Mesenchymal stem cell (in vitro differentiated cells and primary cell): ENCODE results near the gene RNF128.
"Not testable (repeated sequence)": the region's sequence is repeated elsewhere in the genome, so short reads cannot be mapped to it uniquely, and the experiment has no call there.

Experiments used
- DNase-seq: peaks from one replicate; pipeline ENCODE4 v3.0.0-alpha.2; 2013
- H2AFZ ChIP-seq: one replicate; pipeline ENCODE4 v1.6.1; 2013; ENCODE audit warnings: low read depth, mild to moderate bottlenecking, control low read depth, inconsistent platforms, low read length, moderate library complexity
- H2AK5ac ChIP-seq: 2 replicates; pipeline ENCODE4 v1.6.1; 2013; ENCODE audit warnings: low read length, moderate library complexity, mild to moderate bottlenecking, inconsistent platforms; ENCODE audit not compliant: severe bottlenecking
- H2BK120ac ChIP-seq: one replicate; pipeline ENCODE4 v1.6.1; 2013; ENCODE audit warnings: low read depth, mild to moderate bottlenecking, inconsistent platforms, low read length, moderate library complexity
- H2BK12ac ChIP-seq, 2 experiments: one replicate each; pipeline ENCODE4 v1.6.1; 2013; ENCODE audit warnings: inconsistent platforms in 2 of 2, low read length in 2 of 2, mild to moderate bottlenecking in 2 of 2, moderate library complexity in 2 of 2, control low read depth in 1 of 2
- H2BK15ac ChIP-seq: one replicate; pipeline ENCODE4 v1.6.1; 2013; ENCODE audit warnings: mild to moderate bottlenecking, low read depth, inconsistent platforms; ENCODE audit not compliant: poor library complexity, severe bottlenecking
- H2BK5ac ChIP-seq: 2 replicates; pipeline ENCODE4 v1.6.1; 2013; ENCODE audit warnings: low read depth, mild to moderate bottlenecking, low read length, control low read depth, inconsistent platforms; ENCODE audit not compliant: poor library complexity, severe bottlenecking
- H3K14ac ChIP-seq, 2 experiments: one replicate each; pipeline ENCODE4 v1.6.1; 2013; ENCODE audit warnings: inconsistent platforms in 2 of 2, low read length in 2 of 2, control low read depth in 1 of 2, mild to moderate bottlenecking in 1 of 2, moderate library complexity in 1 of 2
- H3K18ac ChIP-seq, 2 experiments: one replicate each; pipeline ENCODE4 v1.6.1; 2013; ENCODE audit warnings: inconsistent platforms in 2 of 2, low read length in 2 of 2, control low read depth in 1 of 2, low read depth in 1 of 2, mild to moderate bottlenecking in 1 of 2
- H3K23ac ChIP-seq, 2 experiments: one replicate each; pipeline ENCODE4 v1.6.1; 2013; ENCODE audit warnings: inconsistent platforms in 2 of 2, low read length in 2 of 2, mild to moderate bottlenecking in 2 of 2, moderate library complexity in 2 of 2, control low read depth in 1 of 2
- H3K27ac ChIP-seq: 2 replicates; pipeline ENCODE4 v1.5.1; 2013; ENCODE audit warnings: mild to moderate bottlenecking, moderate library complexity, low read length, control low read depth, inconsistent platforms; ENCODE audit not compliant: poor library complexity, severe bottlenecking
- H3K27me3 ChIP-seq, 2 experiments: 2 replicates each; pipeline versions ENCODE4 v1.6.1 to v1.7.0; 2013; ENCODE audit warnings: low read length in 2 of 2, mild to moderate bottlenecking in 2 of 2, moderate library complexity in 2 of 2, control low read depth in 1 of 2, inconsistent platforms in 1 of 2; ENCODE audit not compliant: control insufficient read depth in 1 of 2, insufficient read depth in 1 of 2
- H3K36me3 ChIP-seq, 2 experiments: 2 replicates each; pipeline versions ENCODE4 v1.6.1 to v1.7.0; 2013; ENCODE audit warnings: low read length in 2 of 2, control low read depth in 1 of 2, inconsistent platforms in 1 of 2, low read depth in 1 of 2, mild to moderate bottlenecking in 1 of 2; ENCODE audit not compliant: insufficient read depth in 2 of 2, control insufficient read depth in 1 of 2
- H3K4ac ChIP-seq, 2 experiments: one replicate each; pipeline ENCODE4 v1.6.1; 2013; ENCODE audit warnings: inconsistent platforms in 2 of 2, low read length in 2 of 2, mild to moderate bottlenecking in 2 of 2, moderate library complexity in 2 of 2, control low read depth in 1 of 2, low read depth in 1 of 2
- H3K4me1 ChIP-seq: 2 replicates; pipeline ENCODE4 v1.6.1; 2013; ENCODE audit warnings: low read depth, low read length, control low read depth; ENCODE audit not compliant: control insufficient read depth, insufficient read depth
- H3K4me2 ChIP-seq: 2 replicates; pipeline ENCODE4 v1.6.1; 2013; ENCODE audit warnings: low read length, mild to moderate bottlenecking, inconsistent platforms; ENCODE audit not compliant: poor library complexity, severe bottlenecking
- H3K4me3 ChIP-seq, 2 experiments: 2 replicates each; pipeline versions ENCODE4 v1.5.1 to v1.7.0; 2013; ENCODE audit warnings: low read length in 2 of 2, mild to moderate bottlenecking in 2 of 2, control low read depth in 1 of 2, low read depth in 1 of 2; ENCODE audit not compliant: insufficient read depth in 1 of 2
- H3K79me1 ChIP-seq: replicated peaks from 2 replicates; pipeline ENCODE4 v1.6.1; 2013; ENCODE audit warnings: mild to moderate bottlenecking, control low read depth, low read length, inconsistent platforms; ENCODE audit not compliant: poor library complexity, severe bottlenecking
- H3K9ac ChIP-seq: 2 replicates; pipeline ENCODE4 v1.7.0; 2013; ENCODE audit warnings: mild to moderate bottlenecking, low read length, moderate library complexity
- H3K9me3 ChIP-seq: 2 replicates; pipeline ENCODE4 v1.7.0; 2013; ENCODE audit warnings: mild to moderate bottlenecking, low read length; ENCODE audit not compliant: control insufficient read depth
- H4K8ac ChIP-seq: one replicate; pipeline ENCODE4 v1.6.1; 2013; ENCODE audit warnings: inconsistent platforms, mild to moderate bottlenecking, low read length, moderate library complexity
- H4K91ac ChIP-seq: one replicate; pipeline ENCODE4 v1.6.1; 2013; ENCODE audit warnings: mild to moderate bottlenecking, low read length, inconsistent platforms
- WGBS: methylation state at CpG from one replicate; pipeline ENCODE4 v1.1.7; 2013; ENCODE audit warnings: mixed read lengths; 5-methylcytosine and 5-hydroxymethylcytosine counted together

Gene RNF128

DNA sequence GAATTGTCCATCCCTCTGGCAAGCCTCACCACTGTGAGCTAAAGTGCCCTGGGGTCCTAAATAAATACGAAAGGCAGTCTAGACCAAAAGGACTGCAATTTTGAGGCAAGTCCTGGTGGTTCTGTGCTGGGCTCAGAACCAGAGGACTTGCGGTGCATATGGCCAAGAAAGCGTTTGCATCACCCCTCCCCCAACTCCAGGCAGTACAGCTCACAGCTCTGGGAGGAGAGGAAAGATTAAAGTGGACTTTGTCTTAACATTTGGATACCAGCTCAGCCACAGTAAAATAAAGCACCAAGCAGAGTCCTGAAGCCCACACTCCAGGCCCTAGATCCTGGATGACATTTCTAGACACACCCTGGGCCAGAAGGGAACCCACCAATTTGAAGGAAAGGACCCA lies 24.9 kb downstream of the RNF128 start:
- Histone ChIP-seq H2AK5ac (no peak overlapping the region), H3K4me3 (no peak overlapping the region), H3K4me1 (no peaks in the 10 kb centered on the region), H3K27ac (no peak overlapping the region), H4K91ac (no peak overlapping the region), H3K79me1 (no peaks in the 10 kb centered on the region), H3K4ac (no peak overlapping the region), H3K36me3 (no peaks in the 10 kb centered on the region), H2BK12ac (no peak overlapping the region), H2BK5ac (no peak overlapping the region), H3K18ac (no peak overlapping the region), H3K9me3 (peaks cover 9% of the 10 kb centered on the region), H3K27me3 (peaks cover 0 to 17% of the 10 kb centered on the region in 2 experiments), H2BK120ac (no peak overlapping the region), H3K14ac (no peak overlapping the region), H2BK15ac (no peak overlapping the region), H3K23ac (no peak overlapping the region), H3K4me2 (no peak overlapping the region), H3K9ac (no peak overlapping the region), H4K8ac (no peak overlapping the region), H2AFZ (no peak overlapping the region)
- WGBS, result 91% methylated on average over 1 of the region's 3 CpGs
- no peak for DNase-seq

GRCh38 chrX:106752101-106752678 lies 25.7 kb downstream of the RNF128 start:
- Histone ChIP-seq H2BK5ac (no peak overlapping the region), H3K9me3 (peaks cover 9% of the 10 kb centered on the region), H3K36me3 (no peaks in the 10 kb centered on the region), H3K27me3 (peaks cover 0 to 12% of the 10 kb centered on the region in 2 experiments), H3K4me1 (no peaks in the 10 kb centered on the region), H3K79me1 (no peaks in the 10 kb centered on the region), H2BK120ac (no peak overlapping the region), H4K8ac (no peak overlapping the region), H2AK5ac (no peak overlapping the region), H3K4me3 (no peak overlapping the region), H3K14ac (no peak overlapping the region), H2AFZ (no peak overlapping the region), H3K18ac (no peak overlapping the region), H2BK15ac (no peak overlapping the region), H3K27ac (no peak overlapping the region), H3K9ac (no peak overlapping the region), H2BK12ac (no peak overlapping the region), H4K91ac (no peak overlapping the region), H3K4me2 (no peak overlapping the region), H3K4ac (no peak overlapping the region), H3K23ac (no peak overlapping the region)
- WGBS, result 48% methylated on average over 1 of the region's 1 CpG
- peak; percentile 8 for DNase-seq

DNA sequence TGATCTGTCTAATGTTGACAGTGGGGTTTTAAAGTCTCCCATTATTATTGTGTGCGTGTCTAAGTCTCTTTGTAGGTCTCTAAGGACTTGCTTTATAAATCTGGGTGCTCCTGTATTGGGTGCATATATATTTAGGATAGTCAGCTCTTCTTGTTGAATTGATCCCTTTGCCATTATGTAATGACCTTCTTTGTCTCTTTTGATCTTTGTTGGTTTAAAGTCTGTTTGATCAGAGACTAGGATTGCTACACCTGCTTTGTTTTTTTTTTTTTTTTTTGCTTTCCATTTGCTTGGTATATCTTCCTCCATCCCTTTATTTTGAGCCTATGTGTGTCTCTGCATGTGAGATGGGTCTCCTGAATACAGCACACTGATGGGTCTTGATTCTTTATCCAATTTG lies 42.8 kb downstream of the RNF128 start:
- H3K4me3 ChIP-seq, H4K8ac ChIP-seq, H2AFZ ChIP-seq, H3K18ac ChIP-seq, DNase-seq, H3K9ac ChIP-seq, H4K91ac ChIP-seq, H2AK5ac ChIP-seq, H3K4me2 ChIP-seq, H3K79me1 ChIP-seq, H3K14ac ChIP-seq, H3K23ac ChIP-seq, H2BK5ac ChIP-seq, H3K4ac ChIP-seq, H3K27ac ChIP-seq, H3K4me1 ChIP-seq, H2BK15ac ChIP-seq, H2BK12ac ChIP-seq, H3K9me3 ChIP-seq, H2BK120ac ChIP-seq, H3K36me3 ChIP-seq: not testable (repeated sequence)
- peaks cover 0 to 20% of the 10 kb centered on the region in 2 experiments for H3K27me3 ChIP-seq
- WGBS, result 60% methylated on average over 1 of the region's 1 CpG

DNA sequence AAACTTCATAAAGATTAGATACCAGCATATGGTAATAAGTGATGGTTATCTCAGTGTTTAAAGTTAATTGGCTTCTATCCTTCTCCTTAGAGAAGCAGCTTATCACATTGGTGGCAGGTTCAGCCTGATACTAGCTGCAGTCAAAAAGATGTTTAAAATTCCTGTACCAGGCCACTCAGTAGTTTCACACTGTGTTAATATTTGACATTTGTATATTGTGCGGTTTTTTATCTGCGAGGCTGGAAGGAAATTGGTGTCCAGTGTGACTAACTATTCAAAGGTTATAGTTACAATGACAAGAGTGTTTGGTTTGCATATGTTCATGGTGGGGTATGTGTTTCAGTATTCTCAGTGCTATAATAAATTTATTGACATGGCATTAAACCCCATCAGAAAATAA lies 48.5 kb downstream of the RNF128 start:
- H3K4me3 ChIP-seq, result no peak overlapping the region
- H3K9me3 ChIP-seq, result no peaks in the 10 kb centered on the region
- H3K4me1 ChIP-seq, result no peaks in the 10 kb centered on the region
- no CpG with 5 or more reads among the region's 2 CpGs for WGBS
- H3K23ac ChIP-seq, result no peak overlapping the region
- no peak overlapping the region for H2AFZ ChIP-seq
- H4K91ac ChIP-seq, result no peak overlapping the region
- H3K14ac ChIP-seq, result no peak overlapping the region
- no peak overlapping the region for H3K18ac ChIP-seq
- H2BK12ac ChIP-seq, result no peak overlapping the region
- H2BK120ac ChIP-seq, result no peak overlapping the region
- no peaks in the 10 kb centered on the region for H3K36me3 ChIP-seq
- no peak overlapping the region for H4K8ac ChIP-seq
- no peak overlapping the region for H3K27ac ChIP-seq
- no peak for DNase-seq
- H2BK15ac ChIP-seq, result no peak overlapping the region
- H3K27me3 ChIP-seq, result peaks cover 0 to 30% of the 10 kb centered on the region in 2 experiments
- H2BK5ac ChIP-seq, result no peak overlapping the region
- no peaks in the 10 kb centered on the region for H3K79me1 ChIP-seq
- H3K4me2 ChIP-seq, result no peak overlapping the region
- H3K9ac ChIP-seq, result no peak overlapping the region
- no peak overlapping the region for H2AK5ac ChIP-seq
- H3K4ac ChIP-seq, result no peak overlapping the region
